Kidney (tissue), 14 donors: ENCODE measurements around the gene LDLRAP1. TPM values are rescaled to one million over a fixed set of nuclear protein-coding genes. Genes with fewer than 3 reads are reported as not detected.

ENCODE experiments used
- DNase-seq, 5 donors: peaks; one replicate each; pipeline ENCODE4 v3.0.0-alpha.2; 2013 to 2020
- FAIRE-seq: peaks from 2 replicates; lab custom pipeline; 2012; peaks lifted over from hg19 to GRCh38; lab: Jason Lieb, UNC
- H3K27ac ChIP-seq, 2 donors: one replicate each; pipeline ENCODE4 v1.7.0; 2013; ENCODE audit warnings: low read depth in 2 of 2, low read length in 2 of 2, inconsistent platforms in 1 of 2
- H3K27me3 ChIP-seq: one replicate; pipeline ENCODE4 v1.7.1; 2013; ENCODE audit warnings: low read length, inconsistent platforms; ENCODE audit not compliant: control insufficient read depth, insufficient read depth
- H3K36me3 ChIP-seq, 3 donors: one replicate each; pipeline versions ENCODE4 v1.7.0 to v1.7.1; 2013; ENCODE audit warnings: low read length in 3 of 3, control low read depth in 1 of 3, inconsistent platforms in 1 of 3; ENCODE audit not compliant: insufficient read depth in 3 of 3, control insufficient read depth in 2 of 3
- H3K4me1 ChIP-seq, 3 donors: one replicate each; pipeline versions ENCODE4 v1.7.0 to v1.7.1; 2013; ENCODE audit warnings: low read length in 3 of 3, inconsistent platforms in 1 of 3, low read depth in 1 of 3; ENCODE audit not compliant: control insufficient read depth in 2 of 3, insufficient read depth in 2 of 3
- H3K4me3 ChIP-seq, 3 donors: one replicate each; pipeline versions ENCODE4 v1.7.0 to v1.8.1; 2013; ENCODE audit warnings: low read length in 3 of 3, control low read depth in 1 of 3, inconsistent platforms in 1 of 3
- H3K9ac ChIP-seq, 3 donors: one replicate each; pipeline versions ENCODE4 v1.7.0 to v1.7.1; 2013; ENCODE audit warnings: low read length in 3 of 3, control low read depth in 1 of 3, inconsistent platforms in 1 of 3
- H3K9me3 ChIP-seq, 3 donors: one replicate each; pipeline versions ENCODE4 v1.7.0 to v1.7.1; 2013; ENCODE audit warnings: low read length in 3 of 3, control low read depth in 1 of 3, inconsistent platforms in 1 of 3; ENCODE audit not compliant: control insufficient read depth in 2 of 3, insufficient read depth in 1 of 3
- intact Hi-C: fragments of 100-400 bp; cut with DNase I; formaldehyde crosslinking; loops from one replicate; pipeline ENCODE4 v1.11.1; 2022
- polyA plus RNA-seq: library from polyadenylated mRNA; stranded (reverse); fragments of 350-450 nt; fragmentation: Illumina TruSeq; extraction: RNeasy Lipid Tissue Mini Kit (QIAGEN cat#74804); gene quantifications from one replicate; pipeline ENCODE4 v1.2.3, GENCODE V29; 2014; ENCODE audit warnings: low read depth, low replicate concordance; ENCODE audit not compliant: insufficient read depth
- total RNA-seq: library from RNA; stranded (reverse); fragmentation: NEBNext Ultra II Directional; extraction: Animal tissue kit (Norgen Biotek cat#: 25700); gene quantifications from one replicate; pipeline ENCODE4 v1.2.1, GENCODE V29; 2021
- TF ChIP-seq, protein P1 (sequence below): IDR thresholded peaks from 3 replicates; pipeline ENCODE4 v1.5.1; 2012; ENCODE audit warnings: mild to moderate bottlenecking, moderate library complexity, borderline replicate concordance; ENCODE audit not compliant: insufficient read depth; ENCODE audit errors: extremely low read depth
- donor health status: control.
- donor health status: control.
- donor health status: control.
- donor health status: control.
- donor health status: control.
- donor health status: DM: yes; HTN: yes; CAD: no.
- donor health status: Normal renal cell carcinoma (clear cell type).

LDLRAP1 gene
- total and polyA plus RNA-seq, 2 donors from 2014 or later, result 14.4 to 26.2 TPM

DNA sequence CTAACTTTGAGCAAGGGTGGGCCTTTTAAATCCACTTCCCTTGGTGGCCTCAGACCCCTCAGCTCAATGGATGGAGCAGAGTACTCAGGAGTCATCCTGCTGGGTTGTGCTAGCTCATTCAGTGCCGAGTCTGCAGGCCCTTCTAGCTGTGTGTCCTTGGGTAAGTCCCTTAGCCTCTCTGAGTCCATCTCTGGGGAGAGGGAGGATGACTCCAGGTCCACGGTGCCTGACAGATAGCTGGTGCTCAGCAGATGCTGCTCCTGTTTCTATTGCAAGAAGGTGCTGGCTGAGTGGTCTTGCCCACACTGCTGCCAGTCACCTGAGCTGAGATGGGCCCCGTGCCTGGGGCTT lies 11.0 kb downstream of the LDLRAP1 start:
- TF ChIP-seq, protein P1, sequence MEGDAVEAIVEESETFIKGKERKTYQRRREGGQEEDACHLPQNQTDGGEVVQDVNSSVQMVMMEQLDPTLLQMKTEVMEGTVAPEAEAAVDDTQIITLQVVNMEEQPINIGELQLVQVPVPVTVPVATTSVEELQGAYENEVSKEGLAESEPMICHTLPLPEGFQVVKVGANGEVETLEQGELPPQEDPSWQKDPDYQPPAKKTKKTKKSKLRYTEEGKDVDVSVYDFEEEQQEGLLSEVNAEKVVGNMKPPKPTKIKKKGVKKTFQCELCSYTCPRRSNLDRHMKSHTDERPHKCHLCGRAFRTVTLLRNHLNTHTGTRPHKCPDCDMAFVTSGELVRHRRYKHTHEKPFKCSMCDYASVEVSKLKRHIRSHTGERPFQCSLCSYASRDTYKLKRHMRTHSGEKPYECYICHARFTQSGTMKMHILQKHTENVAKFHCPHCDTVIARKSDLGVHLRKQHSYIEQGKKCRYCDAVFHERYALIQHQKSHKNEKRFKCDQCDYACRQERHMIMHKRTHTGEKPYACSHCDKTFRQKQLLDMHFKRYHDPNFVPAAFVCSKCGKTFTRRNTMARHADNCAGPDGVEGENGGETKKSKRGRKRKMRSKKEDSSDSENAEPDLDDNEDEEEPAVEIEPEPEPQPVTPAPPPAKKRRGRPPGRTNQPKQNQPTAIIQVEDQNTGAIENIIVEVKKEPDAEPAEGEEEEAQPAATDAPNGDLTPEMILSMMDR, result no peak
- Histone ChIP-seq H3K9me3 (no peaks in the 10 kb centered on the region), H3K4me3 (no peak overlapping the region), H3K4me1 (peaks cover 0 to 46% (median 20%) of the 10 kb centered on the region in 3 donors), H3K9ac (no peak overlapping the region), H3K27me3 (no peaks in the 10 kb centered on the region), H3K27ac (no peak overlapping the region), H3K36me3 (peaks cover 0 to 18% (median 8%) of the 10 kb centered on the region in 3 donors)
- DNase-seq (no peak), FAIRE-seq (no peak)
- intact Hi-C loops, result no loop called here

DNA sequence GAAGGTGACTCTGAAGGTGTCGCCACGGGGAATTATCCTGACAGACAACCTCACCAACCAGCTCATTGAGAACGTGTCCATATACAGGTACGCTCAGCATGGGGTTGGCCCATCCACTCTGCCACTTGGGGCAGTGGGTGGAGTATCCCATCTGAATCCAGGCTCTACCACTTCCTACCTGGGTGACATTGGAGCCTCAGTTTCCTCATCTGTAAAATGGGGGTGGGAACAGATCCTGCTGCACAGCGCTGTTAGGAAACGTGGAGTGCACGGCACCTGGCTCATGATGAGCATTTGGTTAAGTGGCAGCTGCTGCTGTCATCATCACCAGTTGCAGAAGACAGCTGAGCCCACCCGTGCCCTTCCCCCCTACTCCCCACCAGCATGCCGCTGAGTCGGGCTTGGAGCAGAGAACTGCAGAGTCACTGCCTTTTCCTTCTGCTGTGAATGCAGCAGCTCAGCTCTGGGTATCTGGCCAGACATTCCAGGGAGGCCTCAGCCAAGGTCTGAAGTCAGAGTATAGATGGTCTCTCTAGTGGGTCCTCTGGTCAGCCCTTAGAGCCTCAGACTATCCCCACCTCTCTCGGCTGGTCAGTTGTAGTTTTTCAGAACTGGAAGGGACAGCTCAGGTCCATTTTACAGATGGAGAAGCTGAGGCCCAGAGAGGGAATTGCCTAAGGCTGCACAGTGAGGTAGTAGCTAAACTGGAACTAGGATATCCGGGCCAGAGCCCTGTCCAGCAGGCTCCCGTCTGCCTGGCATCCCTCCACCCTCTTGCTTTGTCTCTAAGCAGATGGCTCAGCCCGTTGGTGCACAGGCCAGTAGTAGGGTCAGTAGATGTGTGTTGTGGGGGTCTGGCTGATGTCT lies 11.7 kb downstream of the LDLRAP1 start:
- no peaks in the 10 kb centered on the region for H3K9me3 ChIP-seq
- H3K4me3 ChIP-seq, result no peak overlapping the region
- no peaks in the 10 kb centered on the region for H3K27me3 ChIP-seq
- H3K27ac ChIP-seq, result no peak overlapping the region
- peaks cover 0 to 41% (median 14%) of the 10 kb centered on the region in 3 donors for H3K4me1 ChIP-seq
- H3K36me3 ChIP-seq, result peaks cover 0 to 18% (median 8%) of the 10 kb centered on the region in 3 donors
- DNase-seq (no peak), FAIRE-seq (no peak)
- no peak overlapping the region for H3K9ac ChIP-seq
- intact Hi-C loops, result no loop called here
- TF ChIP-seq, protein P1, result no peak

DNA sequence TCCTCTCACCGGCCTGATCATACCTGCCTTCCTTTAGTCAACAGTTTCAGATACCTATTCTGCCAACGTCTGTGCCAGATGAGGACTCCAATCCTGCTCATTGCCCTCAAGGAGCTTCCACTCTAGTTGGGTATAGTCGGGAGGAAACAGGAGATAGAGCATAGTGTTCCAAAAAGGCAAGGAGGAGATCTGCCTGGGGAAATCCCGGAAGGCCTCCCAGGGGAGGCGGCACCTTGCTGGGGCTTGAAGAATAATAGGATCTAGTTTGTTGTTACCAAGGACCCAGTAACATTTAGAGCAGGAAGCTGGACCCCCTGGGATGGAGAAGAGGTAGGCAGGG lies 12.3 kb downstream of the LDLRAP1 start:
- Histone ChIP-seq H3K4me3 (no peak overlapping the region), H3K27me3 (no peaks in the 10 kb centered on the region), H3K9ac (no peak overlapping the region), H3K9me3 (no peaks in the 10 kb centered on the region), H3K27ac (no peak overlapping the region), H3K36me3 (peaks cover 0 to 18% (median 8%) of the 10 kb centered on the region in 3 donors), H3K4me1 (peaks cover 0 to 37% (median 8%) of the 10 kb centered on the region in 3 donors)
- no peak for FAIRE-seq
- TF ChIP-seq, protein P1, result no peak
- intact Hi-C loops, result no loop called here
- DNase-seq, result no peak
